NB4 (cell line): ENCODE results near the gene ACTG1.

Source experiments
- DNase-seq: peaks from one replicate; pipeline ENCODE4 v3.0.0; 2010; ENCODE audit warnings: low read depth
- H3K4me3 ChIP-seq: one replicate; pipeline ENCODE4 v1.5.1; 2011; ENCODE audit warnings: mild to moderate bottlenecking, low read depth, low read length, moderate library complexity
- CTCF ChIP-seq: IDR thresholded peaks from one replicate; pipeline ENCODE4 v1.5.1; 2012; ENCODE audit warnings: low read depth, low read length
- MAX ChIP-seq: IDR thresholded peaks from 2 replicates; pipeline ENCODE4 v1.6.1; 2011; ENCODE audit warnings: low read depth, low read length
- MYC ChIP-seq: IDR thresholded peaks from 2 replicates; pipeline ENCODE4 v1.6.1; 2011; ENCODE audit warnings: low read depth, low read length
- POLR2A ChIP-seq: IDR thresholded peaks from 2 replicates; pipeline ENCODE4 v1.6.1; 2011; ENCODE audit warnings: mild to moderate bottlenecking; ENCODE audit not compliant: insufficient read length; ENCODE audit errors: extremely low read depth

The ACTG1 gene

GRCh38 chr17:81542431-81543338 is 30.1 kb upstream of the ACTG1 start:
- no peak for DNase-seq
- no peak overlapping the region for H3K4me3 ChIP-seq
- TF ChIP-seq MYC (no peak), POLR2A (no peak), MAX (no peak), CTCF (no peak)

GRCh38 chr17:81541123-81541522 is 28.5 kb upstream of the ACTG1 start:
- TF ChIP-seq MAX (no peak), MYC (no peak), POLR2A (no peak), CTCF (no peak)
- DNase-seq = no peak
- no peak overlapping the region for H3K4me3 ChIP-seq

- DNase-seq = no peak
- TF ChIP-seq MYC = no peak
- TF ChIP-seq POLR2A = no peak
- no peak for TF ChIP-seq CTCF
- TF ChIP-seq MAX = no peak
- H3K4me3 ChIP-seq = no peak overlapping the region
Observed at GRCh38 chr17:81540676-81541027, 28.1 kb upstream of the ACTG1 start.

GRCh38 chr17:81539961-81540675 is 27.5 kb upstream of the ACTG1 start:
- H3K4me3 ChIP-seq = no peak overlapping the region
- no peak for DNase-seq
- TF ChIP-seq POLR2A (no peak), MYC (no peak), CTCF (no peak), MAX (no peak)

GRCh38 chr17:81539571-81539900 is 26.9 kb upstream of the ACTG1 start:
- DNase-seq = no peak
- no peak for TF ChIP-seq POLR2A
- TF ChIP-seq MYC = no peak
- TF ChIP-seq CTCF = no peak
- TF ChIP-seq MAX = no peak

More at GRCh38 chr17:81539571-81539900, 26.9 kb upstream of the ACTG1 start:
- H3K4me3 ChIP-seq = no peak overlapping the region
